ENCODE data around the gene FBXL19. TPM values are rescaled to one million over a fixed set of nuclear protein-coding genes. Genes with fewer than 3 reads are reported as not detected.
A peak's percentile ranks its signal among the peaks of the same experiment; 100 is the strongest.

The FBXL19 gene
- total RNA-seq, 1 donor from 2014 or later, result 56.4 TPM

- H3K36me3 Mint-ChIP-seq, result peaks cover 21% of the 10 kb centered on the region
Measured at GRCh38 chr16:30957456-30958174, 34.2 kb downstream of the FBXL19 start, which contains the start of gene SETD1A. SETD1A (plus strand) TSS chr16:30957754; CDS start chr16:30958732, 978 bp downstream.

GRCh38 chr16:30958175-30959079 lies 35.1 kb downstream of the FBXL19 start:
- no peak for TF ChIP-seq CTCF (IDR thresholded peaks at IDR 0.05; ENCODE audit: unreplicated experiment)
- peak overlapping the region; percentile 82 for H3K27ac Mint-ChIP-seq
- H3K9me3 Mint-ChIP-seq, result no peaks in the 10 kb centered on the region
- H3K27me3 Mint-ChIP-seq (ENCODE audit: low read depth), result no peaks in the 10 kb centered on the region
- peak overlapping the region; percentile 91 for H3K4me3 Mint-ChIP-seq
- H3K4me1 Mint-ChIP-seq, result peaks cover 18% of the 10 kb centered on the region
- DNase-seq (ENCODE audit: low spot score in 2 of 2, unreplicated experiment in 2 of 2), result no peak
- peaks cover 27% of the 10 kb centered on the region for H3K36me3 Mint-ChIP-seq

More at GRCh38 chr16:30957456-30958174, 34.2 kb downstream of the FBXL19 start, which contains the start of gene SETD1A:
- DNase-seq (ENCODE audit: low spot score in 2 of 2, unreplicated experiment in 2 of 2), result peak; percentile 97
- H3K4me1 Mint-ChIP-seq, result peaks cover 20% of the 10 kb centered on the region
- H3K9me3 Mint-ChIP-seq, result no peaks in the 10 kb centered on the region
- peak within 1 kb of the TSS; percentile 99 for H3K27ac Mint-ChIP-seq
- H3K4me3 Mint-ChIP-seq, result peak within 1 kb of the TSS; percentile 95
- TF ChIP-seq CTCF (IDR thresholded peaks at IDR 0.05; ENCODE audit: unreplicated experiment), result no peak
- H3K27me3 Mint-ChIP-seq (ENCODE audit: low read depth), result no peaks in the 10 kb centered on the region

GRCh38 chr16:30961384-30961783 lies 38.0 kb downstream of the FBXL19 start:
- H3K27ac Mint-ChIP-seq, result no peak overlapping the region
- TF ChIP-seq CTCF (IDR thresholded peaks at IDR 0.05; ENCODE audit: unreplicated experiment), result no peak
- no peak for DNase-seq (ENCODE audit: low spot score in 2 of 2, unreplicated experiment in 2 of 2)
- no peaks in the 10 kb centered on the region for H3K9me3 Mint-ChIP-seq
- no peak overlapping the region for H3K4me3 Mint-ChIP-seq
- H3K4me1 Mint-ChIP-seq, result peaks cover 13% of the 10 kb centered on the region
- peaks cover 42% of the 10 kb centered on the region for H3K36me3 Mint-ChIP-seq
- H3K27me3 Mint-ChIP-seq (ENCODE audit: low read depth), result no peaks in the 10 kb centered on the region

- TF ChIP-seq CTCF (IDR thresholded peaks at IDR 0.05; ENCODE audit: unreplicated experiment), result no peak
- Mint-ChIP-seq H3K36me3 (peaks cover 56% of the 10 kb centered on the region), H3K27me3 (ENCODE audit: low read depth) (no peaks in the 10 kb centered on the region), H3K27ac (no peak overlapping the region), H3K4me3 (no peak overlapping the region), H3K9me3 (no peaks in the 10 kb centered on the region), H3K4me1 (peaks cover 5% of the 10 kb centered on the region)
- DNase-seq (ENCODE audit: low spot score in 2 of 2, unreplicated experiment in 2 of 2), result no peak
Measured at GRCh38 chr16:30963925-30964511, 40.6 kb downstream of the FBXL19 start.

GRCh38 chr16:30964574-30965226 lies 41.3 kb downstream of the FBXL19 start:
- no peaks in the 10 kb centered on the region for H3K4me1 Mint-ChIP-seq
- DNase-seq (ENCODE audit: low spot score in 2 of 2, unreplicated experiment in 2 of 2), result no peak
- peaks cover 59% of the 10 kb centered on the region for H3K36me3 Mint-ChIP-seq
- H3K27ac Mint-ChIP-seq, result no peak overlapping the region
- TF ChIP-seq CTCF (IDR thresholded peaks at IDR 0.05; ENCODE audit: unreplicated experiment), result no peak
- no peak overlapping the region for H3K4me3 Mint-ChIP-seq
- no peaks in the 10 kb centered on the region for H3K27me3 Mint-ChIP-seq (ENCODE audit: low read depth)
- no peaks in the 10 kb centered on the region for H3K9me3 Mint-ChIP-seq
